GM12801 (cell line): ENCODE measurements around the gene DNAJC17.

Experiments used
- CTCF ChIP-seq: IDR thresholded peaks from one replicate; pipeline ENCODE4 v1.5.1; 2011; ENCODE audit warnings: control low read depth; ENCODE audit not compliant: insufficient read length; ENCODE audit errors: extremely low read depth

DNAJC17 gene

GRCh38 chr15:40815042-40815698 lies 7.9 kb upstream of the DNAJC17 start:
- TF ChIP-seq CTCF = no peak

GRCh38 chr15:40812721-40813425 lies 5.6 kb upstream of the DNAJC17 start:
- no peak for TF ChIP-seq CTCF

- no peak for TF ChIP-seq CTCF
Measured at GRCh38 chr15:40808861-40809450, 1.7 kb upstream of the DNAJC17 start.

GRCh38 chr15:40807888-40808461 lies 702 bp upstream of the DNAJC17 start:
- no peak for TF ChIP-seq CTCF

GRCh38 chr15:40806672-40807027 lies 623 bp downstream of the DNAJC17 start:
- TF ChIP-seq CTCF = no peak

- TF ChIP-seq CTCF = no peak
Measured at GRCh38 chr15:40803688-40804087, 3.6 kb downstream of the DNAJC17 start.

- TF ChIP-seq CTCF = no peak
Measured at GRCh38 chr15:40803076-40803475, 4.2 kb downstream of the DNAJC17 start.
